Measurements from ENCODE around the gene IKZF3. TPM values are rescaled to one million over a fixed set of nuclear protein-coding genes. Genes with fewer than 3 reads are reported as not detected.
"Not testable (repeated sequence)": the region's sequence is repeated elsewhere in the genome, so short reads cannot be mapped to it uniquely, and the experiment has no call there.

Gene IKZF3
- total RNA-seq, 1 experiment from 2014 or later = 0.22 TPM

- Histone ChIP-seq H3K23me2 (ENCODE audit: insufficient read length, low read depth, low read length, poor library complexity, severe bottlenecking) (no peaks in the 10 kb centered on the region), H3K9ac (ENCODE audit: extremely low read depth, insufficient read length, low read length) (no peak overlapping the region), H4K91ac (ENCODE audit: insufficient read length, low read depth, low read length) (no peak overlapping the region), H3K18ac (ENCODE audit: insufficient read length, low read depth, low read length) (no peak overlapping the region), H4K8ac (replicated peaks; ENCODE audit: insufficient read length, low read depth, low read length) (no peak overlapping the region), H3K79me2 (ENCODE audit: insufficient read depth, low read length) (no peaks in the 10 kb centered on the region), H2AFZ (ENCODE audit: low read length) (no peak overlapping the region), H3K27ac (ENCODE audit: insufficient read length, low read depth, low read length) (no peak overlapping the region), H3K9me3 (ENCODE audit: control insufficient read depth, low read depth, low read length) (no peaks in the 10 kb centered on the region), H3K4ac (ENCODE audit: low read depth, low read length) (no peak overlapping the region), H3K4me1 (ENCODE audit: insufficient read depth, low read length) (no peaks in the 10 kb centered on the region), H3K27me3 (ENCODE audit: insufficient read depth, low read length) (no peaks in the 10 kb centered on the region), H4K5ac (ENCODE audit: insufficient read length, low read depth, low read length) (no peak overlapping the region), H3K23ac (ENCODE audit: insufficient read length, low read depth, low read length) (no peak overlapping the region), H4K20me1 (ENCODE audit: control insufficient read depth, insufficient read depth, insufficient read length) (no peaks in the 10 kb centered on the region), H2BK120ac (ENCODE audit: low read depth, low read length, poor library complexity, severe bottlenecking) (no peak overlapping the region), H2BK20ac (ENCODE audit: low read depth, low read length, poor library complexity, severe bottlenecking) (no peak overlapping the region), H2BK5ac (ENCODE audit: insufficient read length, low read length) (no peak overlapping the region), H3K56ac (ENCODE audit: insufficient read length, low read depth, low read length) (no peak overlapping the region), H3K79me1 (ENCODE audit: insufficient read depth, low read depth, low read length, poor library complexity, severe bottlenecking) (no peaks in the 10 kb centered on the region), H2BK15ac (ENCODE audit: low read depth, low read length) (no peak overlapping the region), H3K14ac (ENCODE audit: insufficient read depth, low read length) (no peak overlapping the region), H3T11ph (ENCODE audit: low read length) (no peak overlapping the region), H2AK5ac (ENCODE audit: insufficient read length, low read length) (no peak overlapping the region), H2BK12ac (ENCODE audit: insufficient read length, low read depth, low read length) (no peak overlapping the region), H3K4me2 (ENCODE audit: insufficient read depth, insufficient read length, low read length) (no peak overlapping the region)
- Mint-ChIP-seq H3K4me3 (no peak overlapping the region), H3K27me3 (ENCODE audit: low read depth) (peaks cover 19% of the 10 kb centered on the region), H3K4me1 (peaks cover 2 to 4% of the 10 kb centered on the region in 2 experiments; a peak in 2 of 4 replicates), H3K36me3 (ENCODE audit: insufficient read depth in 1 of 3, low read depth in 3 of 3) (no peaks in the 10 kb centered on the region), H3K9me3 (no peaks in the 10 kb centered on the region), H3K27ac (no peak overlapping the region)
- WGBS (ENCODE audit: extremely low coverage, insufficient read length, low lambda C conversion rate) = no CpG with 5 or more reads among the region's 3 CpGs
- DNase-seq = no peak
- TF ChIP-seq, protein P1, sequence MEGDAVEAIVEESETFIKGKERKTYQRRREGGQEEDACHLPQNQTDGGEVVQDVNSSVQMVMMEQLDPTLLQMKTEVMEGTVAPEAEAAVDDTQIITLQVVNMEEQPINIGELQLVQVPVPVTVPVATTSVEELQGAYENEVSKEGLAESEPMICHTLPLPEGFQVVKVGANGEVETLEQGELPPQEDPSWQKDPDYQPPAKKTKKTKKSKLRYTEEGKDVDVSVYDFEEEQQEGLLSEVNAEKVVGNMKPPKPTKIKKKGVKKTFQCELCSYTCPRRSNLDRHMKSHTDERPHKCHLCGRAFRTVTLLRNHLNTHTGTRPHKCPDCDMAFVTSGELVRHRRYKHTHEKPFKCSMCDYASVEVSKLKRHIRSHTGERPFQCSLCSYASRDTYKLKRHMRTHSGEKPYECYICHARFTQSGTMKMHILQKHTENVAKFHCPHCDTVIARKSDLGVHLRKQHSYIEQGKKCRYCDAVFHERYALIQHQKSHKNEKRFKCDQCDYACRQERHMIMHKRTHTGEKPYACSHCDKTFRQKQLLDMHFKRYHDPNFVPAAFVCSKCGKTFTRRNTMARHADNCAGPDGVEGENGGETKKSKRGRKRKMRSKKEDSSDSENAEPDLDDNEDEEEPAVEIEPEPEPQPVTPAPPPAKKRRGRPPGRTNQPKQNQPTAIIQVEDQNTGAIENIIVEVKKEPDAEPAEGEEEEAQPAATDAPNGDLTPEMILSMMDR (conservative IDR thresholded peaks at IDR 0.05) = no peak
Observed at GRCh38 chr17:39765175-39765574, 98.9 kb downstream of the IKZF3 start.

- not testable (repeated sequence) for H3K4me1 Mint-ChIP-seq; H3K4me3 Mint-ChIP-seq; H2BK15ac ChIP-seq (ENCODE audit: low read depth, low read length); H3K27ac Mint-ChIP-seq; H3K56ac ChIP-seq (ENCODE audit: insufficient read length, low read depth, low read length); H3K9me3 Mint-ChIP-seq; H3K4ac ChIP-seq (ENCODE audit: low read depth, low read length); H2BK120ac ChIP-seq (ENCODE audit: low read depth, low read length, poor library complexity, severe bottlenecking); H3K27me3 ChIP-seq (ENCODE audit: insufficient read depth, low read length); DNase-seq; H3K23me2 ChIP-seq (ENCODE audit: insufficient read length, low read depth, low read length, poor library complexity, severe bottlenecking); H3K14ac ChIP-seq (ENCODE audit: insufficient read depth, low read length); H4K20me1 ChIP-seq (ENCODE audit: control insufficient read depth, insufficient read depth, insufficient read length); H2BK12ac ChIP-seq (ENCODE audit: insufficient read length, low read depth, low read length); H3K79me1 ChIP-seq (ENCODE audit: insufficient read depth, low read depth, low read length, poor library complexity, severe bottlenecking); H2BK20ac ChIP-seq (ENCODE audit: low read depth, low read length, poor library complexity, severe bottlenecking); H4K91ac ChIP-seq (ENCODE audit: insufficient read length, low read depth, low read length); H3T11ph ChIP-seq (ENCODE audit: low read length); H2AFZ ChIP-seq (ENCODE audit: low read length); H2AK5ac ChIP-seq (ENCODE audit: insufficient read length, low read length); H3K4me2 ChIP-seq (ENCODE audit: insufficient read depth, insufficient read length, low read length); H4K8ac ChIP-seq (replicated peaks; ENCODE audit: insufficient read length, low read depth, low read length); H3K23ac ChIP-seq (ENCODE audit: insufficient read length, low read depth, low read length); H3K79me2 ChIP-seq (ENCODE audit: insufficient read depth, low read length); H3K9me3 ChIP-seq (ENCODE audit: control insufficient read depth, low read depth, low read length); H3K36me3 Mint-ChIP-seq (ENCODE audit: insufficient read depth in 1 of 3, low read depth in 3 of 3); H2BK5ac ChIP-seq (ENCODE audit: insufficient read length, low read length); H3K4me1 ChIP-seq (ENCODE audit: insufficient read depth, low read length); H3K27ac ChIP-seq (ENCODE audit: insufficient read length, low read depth, low read length); H3K9ac ChIP-seq (ENCODE audit: extremely low read depth, insufficient read length, low read length); H3K18ac ChIP-seq (ENCODE audit: insufficient read length, low read depth, low read length); H4K5ac ChIP-seq (ENCODE audit: insufficient read length, low read depth, low read length)
- H3K27me3 Mint-ChIP-seq (ENCODE audit: low read depth) = peaks cover 23% of the 10 kb centered on the region
- WGBS (ENCODE audit: extremely low coverage, insufficient read length, low lambda C conversion rate) = no CpG with 5 or more reads among the region's 3 CpGs
Observed at GRCh38 chr17:39764171-39764570, 99.9 kb downstream of the IKZF3 start.

Measured in H9 (cell line).